PC-3 (cell line): ENCODE measurements around the gene DDX39A. TPM values are rescaled to one million over a fixed set of nuclear protein-coding genes. Genes with fewer than 3 reads are reported as not detected.

Experiments used
- ATAC-seq: fragments of 200-7000 bp; cut with Tn5 transposase; 2 replicates; pipeline ENCODE4 v1.9.1; 2020; ENCODE audit warnings: mild to moderate bottlenecking, moderate library complexity
- BruUV-seq: library from RNA; stranded (reverse); fragments of 400-500 nt; replicated peaks from 2 replicates; lab custom pipeline; 2021; lab: Mats Ljungman, UMichigan
- CTCF ChIA-PET: fragments of 300-600 bp; sonication (Branson Sonifier 250); formaldehyde crosslinking; loops from one replicate; lab custom pipeline; 2022; ENCODE audit warnings: antibody characterized with exemption; lab: Charles Lee
- POLR2A ChIA-PET: fragments of 300-600 bp; sonication (Branson Sonifier 250); formaldehyde crosslinking; loops from one replicate; lab custom pipeline; 2022; ENCODE audit warnings: antibody characterized with exemption; ENCODE audit not compliant: unreplicated experiment; lab: Charles Lee
- DNase-seq: peaks from one replicate; pipeline ENCODE4 v3.0.0-alpha.2; 2015
- H2AFZ ChIP-seq: fragments of 300-600 bp; sonication (generic); 2 replicates; pipeline ENCODE4 v1.6.0; 2016; ENCODE audit warnings: antibody characterized with exemption, low read length
- H3F3A ChIP-seq: fragments of 300-600 bp; sonication (generic); one replicate; pipeline ENCODE4 v1.6.0; 2017; ENCODE audit warnings: antibody characterized with exemption, low read length, control low read depth, mild to moderate bottlenecking; ENCODE audit not compliant: unreplicated experiment
- H3K27ac ChIP-seq: fragments of 300-600 bp; sonication (generic); 2 replicates; pipeline ENCODE4 v1.5.1; 2016; ENCODE audit warnings: mild to moderate bottlenecking, low read length
- H3K27me3 ChIP-seq: fragments of 300-600 bp; sonication (generic); 2 replicates; pipeline ENCODE4 v1.6.1; 2016; ENCODE audit warnings: low read length, mixed read lengths
- H3K36me3 ChIP-seq: fragments of 300-600 bp; sonication (generic); 2 replicates; pipeline ENCODE4 v1.6.1; 2016; ENCODE audit warnings: low read depth, mixed run types, low read length, mixed read lengths
- H3K4me1 ChIP-seq: fragments of 300-600 bp; sonication (generic); 2 replicates; pipeline ENCODE4 v1.5.1; 2016; ENCODE audit warnings: low read length; ENCODE audit not compliant: insufficient read depth
- H3K4me2 ChIP-seq: fragments of 300-600 bp; sonication (generic); 2 replicates; pipeline ENCODE4 v1.6.0; 2016; ENCODE audit warnings: low read length
- H3K4me3 ChIP-seq: fragments of 300-600 bp; sonication (generic); 2 replicates; pipeline ENCODE4 v1.5.1; 2016; ENCODE audit warnings: mild to moderate bottlenecking, low read length, mixed read lengths
- H3K79me2 ChIP-seq: fragments of 300-600 bp; sonication (generic); 2 replicates; pipeline ENCODE4 v1.6.1; 2017; ENCODE audit warnings: low read length, mixed read lengths
- H3K9ac ChIP-seq: fragments of 300-600 bp; sonication (generic); 2 replicates; pipeline ENCODE4 v1.6.0; 2016; ENCODE audit warnings: mild to moderate bottlenecking, low read length
- H3K9me2 ChIP-seq: fragments of 300-600 bp; sonication (generic); replicated peaks from 2 replicates; pipeline ENCODE4 v1.6.1; 2016; ENCODE audit warnings: mixed run types, low read length, mixed read lengths
- H3K9me3 ChIP-seq: fragments of 300-600 bp; sonication (generic); 2 replicates; pipeline ENCODE4 v1.6.1; 2016; ENCODE audit warnings: low read length, mixed read lengths
- H4K20me1 ChIP-seq: fragments of 300-600 bp; sonication (generic); 2 replicates; pipeline ENCODE4 v1.6.1; 2016; ENCODE audit warnings: low read length, mixed read lengths
- EZH2 ChIP-seq: fragments of 300-600 bp; sonication (generic); IDR thresholded peaks from one replicate; pipeline ENCODE4 v1.6.1; 2017; ENCODE audit warnings: antibody characterized with exemption, mild to moderate bottlenecking, low read length; ENCODE audit not compliant: unreplicated experiment
- EZH2phosphoT487 ChIP-seq: fragments of 300-600 bp; sonication (generic); IDR thresholded peaks from 2 replicates; pipeline ENCODE4 v1.6.1; 2018; ENCODE audit warnings: mild to moderate bottlenecking, antibody characterized with exemption, low read length, borderline replicate concordance
- intact Hi-C: fragments of 100-400 bp; cut with micrococcal nuclease; formaldehyde crosslinking; loops from 2 replicates; pipeline ENCODE4 v1.9.0; 2023
- total RNA-seq: library from RNA; depleted of rRNA; stranded (reverse); fragments of >200 nt; gene quantifications from 2 replicates; pipeline ENCODE4 v1.2.3, GENCODE V29; 2014
- TF ChIP-seq, protein P1 (sequence below): fragments of 300-600 bp; sonication (generic); conservative IDR thresholded peaks from 2 replicates; pipeline ENCODE4 v1.5.1; 2017; ENCODE audit warnings: antibody characterized with exemption, low read depth, mild to moderate bottlenecking, low read length

Gene DDX39A
- total RNA-seq, 1 experiment from 2014 or later, result 311 TPM

DNA sequence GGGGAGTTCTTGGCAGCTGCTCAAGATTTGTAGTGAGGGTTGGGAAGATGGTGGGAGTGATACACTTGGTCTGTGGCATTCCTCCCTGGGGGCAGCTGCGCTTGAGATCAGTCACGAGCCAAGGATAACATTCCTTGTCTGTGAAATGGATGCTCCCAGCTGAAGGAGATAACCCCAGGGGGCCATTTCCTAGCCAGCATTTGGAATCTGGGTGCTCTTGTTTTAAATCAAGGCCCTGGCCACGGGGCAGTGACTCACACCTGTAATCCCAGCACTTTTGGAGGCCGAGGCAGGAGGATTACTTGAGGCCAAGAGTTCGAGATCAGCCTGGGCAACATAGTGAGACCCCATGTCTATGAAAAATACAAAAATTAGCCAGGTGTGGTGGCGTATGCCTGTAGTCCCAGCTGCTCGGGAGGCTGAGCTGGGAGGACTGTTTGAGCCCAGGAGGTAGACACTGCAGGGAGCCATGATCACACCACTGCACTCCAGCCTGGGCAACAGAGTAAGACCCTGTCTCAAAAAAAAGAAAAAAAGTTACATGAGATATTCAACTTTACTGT lies 18.5 kb upstream of the DDX39A start:
- ChIA-PET POLR2A (no interaction called here), CTCF (no interaction called here)
- ATAC-seq (no peak), DNase-seq (no peak)
- Histone ChIP-seq H3K27me3 (no peaks in the 10 kb centered on the region), H3K79me2 (peaks cover 68% of the 10 kb centered on the region), H3K4me1 (peaks cover 23% of the 10 kb centered on the region), H3K27ac (no peak overlapping the region), H2AFZ (no peak overlapping the region), H3K4me3 (no peak overlapping the region), H3K36me3 (peaks cover 9% of the 10 kb centered on the region; the same call in 1 of the 2 replicates), H3F3A (no peaks in the 10 kb centered on the region), H3K4me2 (no peak overlapping the region), H3K9ac (no peak overlapping the region), H3K9me3 (no peaks in the 10 kb centered on the region), H3K9me2 (no peaks in the 10 kb centered on the region), H4K20me1 (no peaks in the 10 kb centered on the region)
- intact Hi-C loops, result no loop called here
- TF ChIP-seq, protein P1, sequence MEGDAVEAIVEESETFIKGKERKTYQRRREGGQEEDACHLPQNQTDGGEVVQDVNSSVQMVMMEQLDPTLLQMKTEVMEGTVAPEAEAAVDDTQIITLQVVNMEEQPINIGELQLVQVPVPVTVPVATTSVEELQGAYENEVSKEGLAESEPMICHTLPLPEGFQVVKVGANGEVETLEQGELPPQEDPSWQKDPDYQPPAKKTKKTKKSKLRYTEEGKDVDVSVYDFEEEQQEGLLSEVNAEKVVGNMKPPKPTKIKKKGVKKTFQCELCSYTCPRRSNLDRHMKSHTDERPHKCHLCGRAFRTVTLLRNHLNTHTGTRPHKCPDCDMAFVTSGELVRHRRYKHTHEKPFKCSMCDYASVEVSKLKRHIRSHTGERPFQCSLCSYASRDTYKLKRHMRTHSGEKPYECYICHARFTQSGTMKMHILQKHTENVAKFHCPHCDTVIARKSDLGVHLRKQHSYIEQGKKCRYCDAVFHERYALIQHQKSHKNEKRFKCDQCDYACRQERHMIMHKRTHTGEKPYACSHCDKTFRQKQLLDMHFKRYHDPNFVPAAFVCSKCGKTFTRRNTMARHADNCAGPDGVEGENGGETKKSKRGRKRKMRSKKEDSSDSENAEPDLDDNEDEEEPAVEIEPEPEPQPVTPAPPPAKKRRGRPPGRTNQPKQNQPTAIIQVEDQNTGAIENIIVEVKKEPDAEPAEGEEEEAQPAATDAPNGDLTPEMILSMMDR, result no peak
- TF ChIP-seq EZH2 (no peak), EZH2phosphoT487 (no peak)
- no TSS peak for BruUV-seq

GRCh38 chr19:14435320-14436050 lies 16.3 kb upstream of the DDX39A start:
- TF ChIP-seq EZH2phosphoT487 (no peak), EZH2 (no peak)
- TF ChIP-seq, protein P1, result no peak
- intact Hi-C loops, result loop anchor here (2.0 kb wide), 1 partner anchor 17 kb away; the partner anchor contains the start of gene DDX39A
- no peak for ATAC-seq
- H4K20me1 ChIP-seq, result no peaks in the 10 kb centered on the region
- H3K36me3 ChIP-seq, result peaks cover 3% of the 10 kb centered on the region; the same call in 1 of the 2 replicates
- DNase-seq, result no peak
- H3K79me2 ChIP-seq, result peaks cover 67% of the 10 kb centered on the region
- no peaks in the 10 kb centered on the region for H3K9me2 ChIP-seq
- H3K27me3 ChIP-seq, result no peaks in the 10 kb centered on the region
- no TSS peak for BruUV-seq
- no peak overlapping the region; the same call in 1 of the 2 replicates for H3K4me3 ChIP-seq
- H2AFZ ChIP-seq, result peak overlapping the region; percentile 90
- no peaks in the 10 kb centered on the region for H3K9me3 ChIP-seq
- H3K9ac ChIP-seq, result no peak overlapping the region
- no peak overlapping the region; the same call in 1 of the 2 replicates for H3K27ac ChIP-seq
- peak overlapping the region; percentile 92 for H3K4me2 ChIP-seq
- ChIA-PET POLR2A (interaction anchor here (0.6 kb wide), 1 partner anchor 10 kb away, joined by 33 read pairs; no protein-coding TSS in a partner anchor), CTCF (no interaction called here)
- peaks cover 24% of the 10 kb centered on the region for H3K4me1 ChIP-seq
- H3F3A ChIP-seq, result no peaks in the 10 kb centered on the region
